Transverse colon (tissue), 4 donors: ENCODE measurements around the gene NTMT1. TPM values are rescaled to one million over a fixed set of nuclear protein-coding genes. Genes with fewer than 3 reads are reported as not detected.

ENCODE experiments used
- DNase-seq: peaks from one replicate; pipeline ENCODE4 v3.0.0-alpha.2; 2019
- H3K27ac ChIP-seq, 4 donors: fragments of 200-600 bp; sonication (generic); 2 replicates each; pipeline ENCODE4 v1.5.1; 2016 to 2018; ENCODE audit warnings: inconsistent platforms in 4 of 4
- H3K27me3 ChIP-seq: fragments of 200-600 bp; sonication (generic); 2 replicates; pipeline ENCODE4 v1.5.1; 2017; ENCODE audit warnings: inconsistent platforms
- H3K36me3 ChIP-seq, 4 donors: fragments of 200-600 bp; sonication (generic); 2 replicates each; pipeline ENCODE4 v1.5.1; 2017 to 2019; ENCODE audit warnings: inconsistent platforms in 4 of 4
- H3K4me1 ChIP-seq, 4 donors: fragments of 200-600 bp; sonication (generic); 2 replicates each; pipeline ENCODE4 v1.5.1; 2017 to 2020; ENCODE audit warnings: inconsistent platforms in 4 of 4
- H3K4me3 ChIP-seq, 4 donors: fragments of 200-600 bp; sonication (generic); 1 replicate in 1 of 4; 2 replicates in 3 of 4; pipeline versions ENCODE4 v1.5.1 to v1.6.1; 2017 to 2019; ENCODE audit warnings: inconsistent platforms in 4 of 4
- H3K9me3 ChIP-seq, 2 donors: fragments of 200-600 bp; sonication (generic); 2 replicates each; pipeline ENCODE4 v1.5.1; 2017 to 2019; ENCODE audit warnings: inconsistent platforms in 2 of 2
- CTCF ChIP-seq, 5 experiments: fragments of 200-600 bp in 3 of 5; fragments of 450-650 bp in 2 of 5; sonication (generic) in 3 of 5; IDR thresholded peaks; 1 replicate in 2 of 5; 2 replicates in 3 of 5; pipeline ENCODE4 v1.5.1; 2016 to 2017; ENCODE audit warnings: antibody characterized with exemption in 5 of 5, inconsistent platforms in 3 of 5, mild to moderate bottlenecking in 2 of 5, moderate library complexity in 1 of 5
- EP300 ChIP-seq: sonication (generic); formaldehyde crosslinking; IDR thresholded peaks from one replicate; pipeline ENCODE4 v1.6.1; 2017; ENCODE audit warnings: antibody characterized with exemption, low read depth
- POLR2A ChIP-seq: fragments of 450-650 bp; IDR thresholded peaks from one replicate; pipeline ENCODE4 v1.6.1; 2016; ENCODE audit warnings: antibody characterized with exemption, mild to moderate bottlenecking, moderate library complexity
- POLR2AphosphoS5 ChIP-seq, 3 donors: sonication (generic); formaldehyde crosslinking; IDR thresholded peaks; one replicate each; pipeline ENCODE4 v1.6.1; 2016; ENCODE audit warnings: antibody characterized with exemption in 3 of 3
- WGBS, 2 donors: methylation state at CpG; one replicate each; pipeline ENCODE4 v1.1.5; 2018; ENCODE audit warnings: low coverage in 1 of 2; 5-methylcytosine and 5-hydroxymethylcytosine counted together
- in situ Hi-C, 4 donors: fragments of 200-750 bp; cut with MboI; loops; one replicate each; pipeline versions ENCODE4 v1.15.0 to v1.15.1; 2017; ENCODE audit warnings: low sequenced_read_pairs in 3 of 4, low pct_ligation_motif_present in 1 of 4, low pct_unique_long_range_greater_than_20kb in 1 of 4
- intact Hi-C: fragments of 100-400 bp; cut with DNase I; formaldehyde crosslinking; loops from one replicate; pipeline ENCODE4 v1.15.1; 2023; ENCODE audit warnings: low total_unique reads
- total RNA-seq, 4 donors: library from RNA; depleted of rRNA; stranded (reverse); fragments of >200 nt; gene quantifications; one replicate each; pipeline ENCODE4 v1.1.0, GENCODE V29; 2016

NTMT1 gene
- total RNA-seq, 4 donors from 2014 or later: 11.3 to 19.1 (median 14.3) TPM

- DNase-seq: no peak
- Histone ChIP-seq H3K36me3 (no peaks in the 10 kb centered on the region), H3K9me3 (no peaks in the 10 kb centered on the region), H3K4me1 (peaks cover 0 to 16% (median 10%) of the 10 kb centered on the region in 4 donors), H3K27ac (peak overlapping the region in 3 of 4 donors; percentile 18 to 42 (median 34)), H3K4me3 (peak overlapping the region; percentile 10 to 64 (median 48)), H3K27me3 (peaks cover 15% of the 10 kb centered on the region)
- no peak for TF ChIP-seq CTCF (IDR thresholded peaks at IDR 0.05)
- no peak for TF ChIP-seq EP300
- TF ChIP-seq POLR2AphosphoS5 (IDR thresholded peaks at IDR 0.05): no peak
- TF ChIP-seq POLR2A: no peak
- in situ Hi-C loops (loop anchor here in 3 of 4 donors (5.0 to 10.0 kb wide), 3 partner anchors 455 to 485 kb away; no protein-coding TSS in a partner anchor), intact Hi-C loops (no loop called here)
- WGBS, 2 donors: 6% methylated on average over 54 of the region's 82 CpGs; no CpG with 5 or more reads in 1 of the 2 donors
Observed at GRCh38 chr9:129619787-129620668, 5.9 kb upstream of the NTMT1 start.

- H3K4me1 ChIP-seq: peaks cover 0 to 23% (median 13%) of the 10 kb centered on the region in 4 donors
- no peaks in the 10 kb centered on the region for H3K9me3 ChIP-seq
- peaks cover 15% of the 10 kb centered on the region for H3K27me3 ChIP-seq
- peak within 1 kb of the TSS; percentile 10 to 64 (median 48) for H3K4me3 ChIP-seq
- DNase-seq: no peak
- H3K36me3 ChIP-seq: no peaks in the 10 kb centered on the region
- no peak for TF ChIP-seq EP300
- TF ChIP-seq CTCF (IDR thresholded peaks at IDR 0.05): no peak
- TF ChIP-seq POLR2A: no peak
- no peak for TF ChIP-seq POLR2AphosphoS5 (IDR thresholded peaks at IDR 0.05)
- in situ Hi-C loops: no loop called here
- intact Hi-C loops: no loop called here
- H3K27ac ChIP-seq: peak within 1 kb of the TSS in 3 of 4 donors; percentile 18 to 42 (median 34)
- 31% methylated on average over 21 of the region's 21 CpGs; no CpG with 5 or more reads in 1 of the 2 donors for WGBS, 2 donors
Observed at GRCh38 chr9:129620669-129621295, 5.2 kb upstream of the NTMT1 start, which contains the start of gene C9orf50. Gene C9orf50 (minus strand): TSS chr9:129621101. CDS start chr9:129620574, 527 bp downstream.

- DNase-seq: no peak
- Histone ChIP-seq H3K27ac (no peak overlapping the region), H3K36me3 (no peaks in the 10 kb centered on the region), H3K27me3 (peaks cover 15% of the 10 kb centered on the region), H3K4me1 (peaks cover 14 to 41% (median 31%) of the 10 kb centered on the region in 4 donors), H3K4me3 (no peak overlapping the region), H3K9me3 (no peaks in the 10 kb centered on the region)
- WGBS, 2 donors: 62 to 73% methylated on average over 3 to 6 of the region's 6 CpGs
- no peak for TF ChIP-seq EP300
- no peak for TF ChIP-seq POLR2A
- TF ChIP-seq POLR2AphosphoS5 (IDR thresholded peaks at IDR 0.05): no peak
- no peak for TF ChIP-seq CTCF (IDR thresholded peaks at IDR 0.05)
- in situ Hi-C loops: no loop called here
- intact Hi-C loops: no loop called here
Observed at GRCh38 chr9:129623331-129623730, 2.6 kb upstream of the NTMT1 start.

GRCh38 chr9:129624168-129624759 lies 1.7 kb upstream of the NTMT1 start:
- WGBS, 2 donors: 43% methylated on average over 12 of the region's 12 CpGs; no CpG with 5 or more reads in 1 of the 2 donors
- intact Hi-C loops (no loop called here), in situ Hi-C loops (no loop called here)
- H3K9me3 ChIP-seq: no peaks in the 10 kb centered on the region
- no peak overlapping the region for H3K4me3 ChIP-seq
- H3K4me1 ChIP-seq: peaks cover 18 to 50% (median 32%) of the 10 kb centered on the region in 4 donors
- peaks cover 14% of the 10 kb centered on the region for H3K27me3 ChIP-seq
- no peaks in the 10 kb centered on the region for H3K36me3 ChIP-seq
- DNase-seq: peak; percentile 66
- no peak for TF ChIP-seq POLR2AphosphoS5 (IDR thresholded peaks at IDR 0.05)
- peak; percentile 65 to 76 (median 74) for TF ChIP-seq CTCF (IDR thresholded peaks at IDR 0.05)
- no peak for TF ChIP-seq EP300
- no peak for TF ChIP-seq POLR2A
- H3K27ac ChIP-seq: no peak overlapping the region
